ENCODE measurements around the gene EPN2. TPM values are rescaled to one million over a fixed set of nuclear protein-coding genes. Genes with fewer than 3 reads are reported as not detected.
"Not testable (repeated sequence)": the region's sequence is repeated elsewhere in the genome, so short reads cannot be mapped to it uniquely, and the experiment has no call there.

The EPN2 gene
- polyA plus RNA-seq (2012; ENCODE audit: insufficient read length, low read depth) = 43.6 TPM

- TF ChIP-seq TAF1 (IDR thresholded peaks at IDR 0.05; ENCODE audit: borderline replicate concordance, insufficient read depth, low read length); REST (IDR thresholded peaks at IDR 0.05; ENCODE audit: insufficient read depth in 1 of 2, low read depth in 2 of 2, low read length in 2 of 2); POLR2AphosphoS5 (IDR thresholded peaks at IDR 0.05; ENCODE audit: low read depth, low read length): not testable (repeated sequence)
Measured at GRCh38 chr17:19237139-19237388, at the start of gene EPN2. EPN2 (plus strand) TSS chr17:19237366; CDS start chr17:19283120, 45,754 bp downstream.

GRCh38 chr17:19237389-19238166 lies 412 bp downstream of the EPN2 start:
- no peak for TF ChIP-seq POLR2AphosphoS5 (IDR thresholded peaks at IDR 0.05; ENCODE audit: low read depth, low read length)
- TF ChIP-seq REST (IDR thresholded peaks at IDR 0.05; ENCODE audit: insufficient read depth in 1 of 2, low read depth in 2 of 2, low read length in 2 of 2) = no peak
- no peak for TF ChIP-seq FOXP2 (optimal IDR thresholded peaks at IDR 0.05; ENCODE audit: borderline replicate concordance, extremely low read depth, extremely low read length, insufficient read depth)
- 0 out of 2 replicates have a peak, but pooled peaks have one; percentile 21 for TF ChIP-seq TAF1 (IDR thresholded peaks at IDR 0.05; ENCODE audit: borderline replicate concordance, insufficient read depth, low read length)

- TF ChIP-seq SIN3A (IDR thresholded peaks at IDR 0.05; ENCODE audit: borderline replicate concordance, insufficient read depth, low read length) (no peak), POLR2AphosphoS5 (IDR thresholded peaks at IDR 0.05; ENCODE audit: low read depth, low read length) (no peak), FOXP2 (optimal IDR thresholded peaks at IDR 0.05; ENCODE audit: borderline replicate concordance, extremely low read depth, extremely low read length, insufficient read depth) (no peak), REST (IDR thresholded peaks at IDR 0.05; ENCODE audit: insufficient read depth in 1 of 2, low read depth in 2 of 2, low read length in 2 of 2) (no peak), TAF1 (IDR thresholded peaks at IDR 0.05; ENCODE audit: borderline replicate concordance, insufficient read depth, low read length) (no peak)
Measured at GRCh38 chr17:19238167-19238505, 970 bp downstream of the EPN2 start.

- TF ChIP-seq REST (IDR thresholded peaks at IDR 0.05; ENCODE audit: insufficient read depth in 1 of 2, low read depth in 2 of 2, low read length in 2 of 2) = no peak
Measured at GRCh38 chr17:19239544-19239943, 2.4 kb downstream of the EPN2 start.

- TF ChIP-seq SIN3A (IDR thresholded peaks at IDR 0.05; ENCODE audit: borderline replicate concordance, insufficient read depth, low read length) (no peak), FOXP2 (optimal IDR thresholded peaks at IDR 0.05; ENCODE audit: borderline replicate concordance, extremely low read depth, extremely low read length, insufficient read depth) (no peak), POLR2AphosphoS5 (IDR thresholded peaks at IDR 0.05; ENCODE audit: low read depth, low read length) (no peak), TAF1 (IDR thresholded peaks at IDR 0.05; ENCODE audit: borderline replicate concordance, insufficient read depth, low read length) (no peak), REST (IDR thresholded peaks at IDR 0.05; ENCODE audit: insufficient read depth in 1 of 2, low read depth in 2 of 2, low read length in 2 of 2) (no peak)
Measured at GRCh38 chr17:19242323-19242722, 5.2 kb downstream of the EPN2 start.
